ENCODE data around the gene WFIKKN2. TPM values are rescaled to one million over a fixed set of nuclear protein-coding genes. Genes with fewer than 3 reads are reported as not detected.

Gene WFIKKN2
- total RNA-seq, 1 experiment from 2014 or later, result 0.11 TPM

GRCh38 chr17:50798424-50799288 lies 36.7 kb upstream of the WFIKKN2 start:
- ATAC-seq, result peak; percentile 48
- Mint-ChIP-seq H3K9me3 (no peaks in the 10 kb centered on the region), H3K4me3 (no peak overlapping the region), H3K27ac (peak overlapping the region; percentile 68; the same call in 1 of the 2 replicates), H3K27me3 (ENCODE audit: low read depth) (no peaks in the 10 kb centered on the region), H3K4me1 (peaks cover 18% of the 10 kb centered on the region), H3K36me3 (no peaks in the 10 kb centered on the region)
- DNase-seq (ENCODE audit: low spot score), result no peak
- no peak for TF ChIP-seq ZBTB21 (CRISPR knock-in tag; IDR thresholded peaks at IDR 0.05; ENCODE audit: borderline replicate concordance)
- TF ChIP-seq NR2C2 (CRISPR knock-in tag; IDR thresholded peaks at IDR 0.05), result no peak
- no peak for TF ChIP-seq ARID4B (CRISPR knock-in tag; IDR thresholded peaks at IDR 0.05; ENCODE audit: borderline replicate concordance)
- no peak for TF ChIP-seq CDX4 (CRISPR knock-in tag; IDR thresholded peaks at IDR 0.05; ENCODE audit: borderline replicate concordance)
- TF ChIP-seq ZNF512 (CRISPR knock-in tag; IDR thresholded peaks at IDR 0.05; ENCODE audit: borderline replicate concordance), result no peak
- TF ChIP-seq ZNF232 (CRISPR knock-in tag; IDR thresholded peaks at IDR 0.05), result no peak
- no peak for TF ChIP-seq PRDM15 (CRISPR knock-in tag; IDR thresholded peaks at IDR 0.05)
- TF ChIP-seq USF1 (CRISPR knock-in tag; IDR thresholded peaks at IDR 0.05), result no peak
- TF ChIP-seq ZNF281 (CRISPR knock-in tag; IDR thresholded peaks at IDR 0.05), result no peak
- TF ChIP-seq MAX (CRISPR knock-in tag; IDR thresholded peaks at IDR 0.05), result no peak
- TF ChIP-seq CREM (CRISPR knock-in tag; IDR thresholded peaks at IDR 0.05), result no peak
- TF ChIP-seq CREB1 (CRISPR knock-in tag; IDR thresholded peaks at IDR 0.05), result no peak
- CTCF ChIA-PET, result interaction anchor here (0.5 to 2.3 kb wide), 3 partner anchors 16 to 426 kb away, joined by 3 to 19 read pairs (median 9); no protein-coding TSS in a partner anchor
- POLR2A ChIA-PET, result no interaction called here
